Measurements from ENCODE around the gene GDI1.

Gene GDI1

DNA sequence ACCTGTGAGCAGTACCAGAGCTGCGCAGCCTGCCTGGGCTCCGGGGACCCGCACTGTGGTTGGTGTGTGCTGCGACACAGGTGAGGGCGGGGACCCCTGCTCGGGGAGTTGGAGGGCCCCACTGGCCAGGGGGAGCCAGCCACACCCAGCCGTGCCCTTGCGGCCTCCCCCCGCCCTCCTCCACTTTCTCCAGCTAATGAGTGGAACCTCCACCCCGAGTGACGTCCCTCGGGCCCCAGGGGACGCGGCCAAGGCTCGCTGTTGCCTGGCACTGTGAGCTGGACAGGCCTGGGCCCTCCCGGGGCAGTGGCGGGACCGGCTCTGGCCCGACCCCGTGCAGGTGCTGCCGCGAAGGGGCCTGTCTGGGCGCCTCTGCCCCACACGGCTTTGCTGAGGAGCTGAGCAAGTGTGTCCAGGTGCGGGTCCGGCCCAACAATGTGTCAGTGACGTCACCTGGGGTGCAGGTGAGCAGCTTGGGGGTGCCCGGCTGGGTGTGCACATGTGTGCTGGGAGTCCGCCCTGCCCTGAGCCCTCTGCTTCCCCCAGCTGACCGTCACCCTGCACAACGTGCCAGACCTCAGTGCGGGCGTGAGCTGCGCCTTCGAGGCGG lies 26.8 kb downstream of the GDI1 start:
- no peak for FAIRE-seq

DNA sequence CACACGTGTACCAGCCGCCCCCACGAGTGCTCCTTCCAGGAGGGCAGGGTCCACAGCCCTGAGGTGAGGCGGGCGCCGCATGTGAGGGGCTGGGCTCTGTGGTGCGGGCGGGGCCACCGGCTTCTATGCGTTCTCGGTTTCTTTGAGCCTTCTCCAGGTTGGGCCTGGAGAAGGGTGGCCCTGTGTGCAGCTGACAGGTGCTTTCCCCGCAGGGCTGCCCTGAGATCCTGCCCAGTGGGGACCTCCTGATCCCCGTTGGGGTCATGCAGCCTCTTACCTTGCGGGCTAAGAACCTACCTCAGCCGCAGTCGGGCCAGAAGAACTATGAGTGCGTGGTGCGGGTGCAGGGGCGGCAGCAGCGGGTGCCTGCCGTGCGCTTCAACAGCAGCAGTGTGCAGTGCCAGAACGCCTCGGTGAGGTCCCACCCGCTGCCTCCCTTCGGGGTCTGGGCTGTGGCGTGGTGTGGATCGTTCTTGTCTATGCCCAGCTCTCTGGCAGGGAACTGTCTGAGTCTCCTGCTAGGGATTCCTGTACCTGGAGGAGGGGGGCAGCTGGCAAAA lies 27.9 kb downstream of the GDI1 start:
- no peak for FAIRE-seq

DNA sequence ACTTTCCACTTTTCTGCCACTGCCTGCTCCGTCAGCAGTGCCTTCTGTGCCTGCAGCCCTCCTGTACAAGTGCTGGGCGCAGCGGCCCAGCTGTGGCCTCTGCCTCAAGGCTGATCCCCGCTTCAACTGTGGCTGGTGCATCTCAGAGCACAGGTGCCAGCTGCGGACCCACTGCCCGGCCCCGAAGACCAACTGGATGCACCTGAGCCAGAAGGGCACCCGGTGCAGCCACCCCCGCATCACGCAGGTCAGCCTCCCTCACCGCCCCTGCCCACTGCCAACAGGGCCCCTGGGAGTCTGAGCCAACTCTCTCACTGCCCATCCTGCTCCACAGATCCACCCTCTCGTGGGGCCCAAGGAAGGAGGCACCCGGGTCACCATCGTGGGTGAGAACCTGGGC lies 28.6 kb downstream of the GDI1 start:
- FAIRE-seq: no peak

DNA sequence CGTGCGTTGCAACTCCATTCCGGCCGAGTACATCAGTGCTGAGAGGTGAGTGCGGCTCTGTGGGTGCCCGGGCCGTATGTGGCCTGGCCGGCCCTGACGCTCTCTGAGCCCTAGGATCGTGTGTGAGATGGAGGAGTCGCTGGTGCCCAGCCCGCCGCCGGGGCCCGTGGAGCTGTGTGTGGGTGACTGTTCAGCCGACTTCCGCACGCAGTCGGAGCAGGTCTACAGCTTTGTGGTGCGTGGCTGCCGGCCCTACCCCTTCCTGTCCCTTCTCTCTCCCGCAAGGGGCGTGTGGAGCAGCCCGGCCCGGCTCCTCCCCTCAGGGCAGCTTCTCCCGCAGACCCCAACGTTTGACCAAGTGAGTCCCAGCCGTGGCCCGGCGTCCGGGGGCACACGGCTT lies 29.1 kb downstream of the GDI1 start:
- FAIRE-seq: no peak

DNA sequence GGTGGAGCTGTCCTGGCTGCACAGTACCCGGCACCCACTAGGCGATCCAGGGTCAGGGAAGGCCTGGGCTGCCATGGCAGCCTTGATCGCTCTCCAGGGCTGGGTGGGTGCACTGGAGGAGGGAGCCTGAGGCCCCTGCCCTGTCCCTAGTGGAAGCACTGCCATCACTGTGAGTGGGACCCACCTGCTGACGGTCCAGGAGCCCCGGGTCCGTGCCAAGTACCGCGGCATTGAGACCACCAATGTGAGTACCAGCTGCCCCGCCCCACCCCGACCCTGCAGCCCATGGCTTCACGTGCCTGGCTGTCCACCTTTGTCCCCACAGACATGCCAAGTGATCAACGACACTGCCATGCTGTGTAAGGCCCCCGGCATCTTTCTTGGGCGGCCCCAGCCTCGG lies 30.0 kb downstream of the GDI1 start:
- FAIRE-seq: no peak

DNA sequence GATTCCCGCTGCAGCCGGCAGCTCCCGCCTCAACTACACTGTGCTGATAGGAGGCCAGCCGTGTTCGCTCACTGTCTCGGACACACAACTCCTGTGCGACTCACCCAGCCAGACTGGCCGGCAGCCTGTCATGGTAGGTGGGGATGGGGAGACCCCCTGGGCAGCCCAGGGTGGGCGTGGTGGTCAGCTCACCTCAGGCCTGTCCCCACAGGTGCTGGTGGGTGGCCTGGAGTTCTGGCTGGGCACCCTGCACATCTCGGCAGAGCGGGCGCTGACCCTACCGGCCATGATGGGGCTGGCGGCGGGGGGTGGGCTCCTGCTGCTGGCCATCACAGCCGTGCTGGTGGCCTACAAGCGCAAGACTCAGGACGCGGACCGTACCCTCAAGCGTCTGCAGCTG lies 30.6 kb downstream of the GDI1 start:
- no peak for FAIRE-seq

DNA sequence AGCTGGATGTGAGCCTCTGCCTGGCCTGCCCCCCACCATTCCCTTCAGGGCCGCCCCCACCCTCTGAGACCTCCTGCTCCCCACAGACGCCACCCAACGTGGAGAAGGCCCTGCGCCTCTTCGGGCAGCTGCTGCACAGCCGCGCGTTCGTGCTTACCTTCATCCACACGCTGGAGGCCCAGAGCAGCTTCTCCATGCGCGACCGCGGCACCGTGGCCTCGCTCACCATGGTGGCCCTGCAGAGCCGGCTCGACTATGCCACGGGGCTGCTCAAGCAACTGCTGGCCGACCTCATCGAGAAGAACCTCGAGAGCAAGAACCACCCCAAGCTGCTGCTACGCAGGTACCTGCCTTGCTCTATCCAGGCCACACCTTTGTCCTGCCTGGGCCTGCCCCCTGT lies 31.3 kb downstream of the GDI1 start:
- FAIRE-seq: no peak

DNA sequence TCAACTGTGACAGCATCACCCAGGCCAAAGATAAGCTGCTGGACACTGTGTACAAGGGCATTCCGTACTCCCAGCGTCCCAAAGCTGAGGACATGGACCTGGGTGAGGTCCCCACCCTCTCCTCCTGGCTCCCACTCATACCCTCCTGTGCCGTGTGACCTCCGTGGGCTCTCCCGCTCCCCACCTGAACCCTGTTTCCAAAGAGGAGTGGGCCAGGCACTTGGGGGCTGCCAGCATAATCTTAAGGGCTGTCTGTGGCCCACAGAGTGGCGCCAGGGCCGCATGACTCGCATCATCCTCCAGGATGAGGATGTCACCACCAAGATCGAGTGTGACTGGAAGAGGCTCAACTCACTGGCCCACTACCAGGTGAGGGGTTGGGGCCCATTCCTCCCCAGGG lies 32.2 kb downstream of the GDI1 start:
- no peak for FAIRE-seq

DNA sequence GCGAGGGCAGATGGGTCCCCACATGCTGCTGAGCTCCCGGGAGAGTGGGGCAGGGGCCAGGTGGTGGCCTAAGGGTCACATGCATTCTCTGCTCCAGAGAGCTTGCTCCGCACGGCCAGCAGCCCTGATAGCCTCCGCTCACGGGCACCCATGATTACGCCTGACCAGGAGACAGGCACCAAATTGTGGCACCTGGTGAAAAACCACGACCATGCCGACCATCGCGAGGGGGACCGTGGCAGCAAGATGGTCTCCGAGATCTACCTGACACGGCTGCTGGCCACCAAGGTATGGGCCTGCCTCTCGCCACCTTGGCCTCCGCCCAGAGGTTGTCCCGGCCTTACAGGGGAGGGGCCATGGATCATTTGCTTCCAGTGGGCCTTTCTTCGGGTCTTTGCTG lies 32.9 kb downstream of the GDI1 start:
- FAIRE-seq: no peak

DNA sequence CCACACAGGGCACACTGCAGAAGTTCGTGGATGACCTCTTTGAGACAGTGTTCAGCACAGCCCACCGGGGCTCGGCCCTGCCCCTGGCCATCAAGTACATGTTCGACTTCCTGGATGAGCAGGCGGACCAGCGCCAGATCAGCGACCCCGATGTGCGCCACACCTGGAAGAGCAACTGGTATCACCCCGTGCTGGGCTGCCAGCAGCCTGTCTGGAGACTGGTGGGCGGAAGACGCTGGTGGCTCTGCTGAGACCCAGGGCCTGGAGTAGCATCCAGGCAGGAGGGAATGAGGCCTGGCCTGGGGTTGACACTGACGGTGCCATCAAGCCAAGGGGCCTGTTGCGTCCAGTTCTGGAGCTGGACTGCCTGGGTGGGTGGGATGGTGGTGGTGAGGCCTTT lies 33.5 kb downstream of the GDI1 start:
- FAIRE-seq: no peak

DNA sequence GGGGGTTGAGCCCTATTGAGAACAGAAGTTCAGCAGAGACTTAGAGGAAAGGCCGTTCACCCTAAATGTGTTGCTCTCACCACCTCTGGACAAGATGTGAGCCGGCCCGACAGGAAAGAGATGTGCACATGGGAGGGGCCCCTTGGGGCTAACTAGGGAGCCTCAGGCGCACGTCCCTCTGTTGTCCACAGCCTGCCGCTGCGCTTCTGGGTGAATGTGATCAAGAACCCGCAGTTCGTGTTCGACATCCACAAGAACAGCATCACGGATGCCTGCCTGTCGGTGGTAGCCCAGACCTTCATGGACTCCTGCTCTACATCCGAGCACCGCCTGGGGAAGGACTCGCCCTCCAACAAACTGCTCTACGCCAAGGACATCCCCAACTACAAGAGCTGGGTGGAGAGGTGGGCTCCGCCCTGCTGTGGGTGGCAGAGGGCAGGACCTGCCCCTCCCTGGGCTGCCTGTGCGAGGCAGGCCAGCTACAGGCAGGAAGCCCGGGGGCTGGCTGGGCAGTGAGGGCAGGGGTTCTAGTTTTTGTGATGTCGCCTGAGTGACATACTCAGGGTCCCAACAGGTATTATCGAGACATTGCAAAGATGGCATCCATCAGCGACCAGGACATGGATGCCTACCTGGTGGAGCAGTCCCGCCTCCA lies 34.1 kb downstream of the GDI1 start:
- no peak for FAIRE-seq

DNA sequence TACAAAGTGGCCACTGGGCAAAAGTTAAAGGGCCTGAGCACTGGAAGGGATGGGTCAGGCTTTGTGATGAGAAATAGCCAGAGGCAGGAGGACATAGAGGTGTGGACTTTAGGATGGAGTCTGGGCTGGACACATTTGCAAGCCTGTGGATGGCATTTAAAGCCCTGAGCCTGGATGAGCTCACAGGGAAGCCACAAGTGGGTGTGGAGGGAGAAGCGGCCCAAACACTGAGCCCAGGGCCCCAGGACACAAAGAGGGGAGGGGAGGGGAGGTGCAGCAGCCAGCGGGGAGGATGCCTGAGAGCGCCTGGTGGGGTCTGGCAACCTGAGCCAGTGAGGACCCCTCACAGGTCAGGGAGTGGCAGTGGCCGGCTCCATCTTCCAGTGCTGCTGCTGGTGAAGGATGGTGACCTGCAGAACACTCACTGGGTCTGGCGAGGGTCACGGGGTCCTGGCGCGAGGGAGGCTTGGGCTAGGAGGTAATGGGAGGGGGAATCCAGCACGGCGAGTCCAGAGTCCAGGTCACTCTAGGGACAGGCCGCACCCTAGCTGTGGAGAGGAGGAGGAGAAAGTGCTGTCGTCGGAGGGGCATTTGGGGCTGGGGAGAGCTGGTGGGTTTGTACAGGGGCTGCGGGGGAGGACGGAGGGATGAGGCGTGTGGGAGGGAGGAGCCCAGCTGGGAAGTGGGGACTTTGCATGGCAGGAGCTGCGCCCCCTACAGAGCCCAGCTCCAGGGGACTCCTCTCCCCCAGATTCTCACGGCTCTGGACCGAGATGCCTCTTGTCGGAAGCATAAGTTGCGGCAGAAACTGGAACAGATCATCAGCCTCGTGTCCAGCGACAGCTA lies 35.1 kb downstream of the GDI1 start:
- no peak for FAIRE-seq

DNA sequence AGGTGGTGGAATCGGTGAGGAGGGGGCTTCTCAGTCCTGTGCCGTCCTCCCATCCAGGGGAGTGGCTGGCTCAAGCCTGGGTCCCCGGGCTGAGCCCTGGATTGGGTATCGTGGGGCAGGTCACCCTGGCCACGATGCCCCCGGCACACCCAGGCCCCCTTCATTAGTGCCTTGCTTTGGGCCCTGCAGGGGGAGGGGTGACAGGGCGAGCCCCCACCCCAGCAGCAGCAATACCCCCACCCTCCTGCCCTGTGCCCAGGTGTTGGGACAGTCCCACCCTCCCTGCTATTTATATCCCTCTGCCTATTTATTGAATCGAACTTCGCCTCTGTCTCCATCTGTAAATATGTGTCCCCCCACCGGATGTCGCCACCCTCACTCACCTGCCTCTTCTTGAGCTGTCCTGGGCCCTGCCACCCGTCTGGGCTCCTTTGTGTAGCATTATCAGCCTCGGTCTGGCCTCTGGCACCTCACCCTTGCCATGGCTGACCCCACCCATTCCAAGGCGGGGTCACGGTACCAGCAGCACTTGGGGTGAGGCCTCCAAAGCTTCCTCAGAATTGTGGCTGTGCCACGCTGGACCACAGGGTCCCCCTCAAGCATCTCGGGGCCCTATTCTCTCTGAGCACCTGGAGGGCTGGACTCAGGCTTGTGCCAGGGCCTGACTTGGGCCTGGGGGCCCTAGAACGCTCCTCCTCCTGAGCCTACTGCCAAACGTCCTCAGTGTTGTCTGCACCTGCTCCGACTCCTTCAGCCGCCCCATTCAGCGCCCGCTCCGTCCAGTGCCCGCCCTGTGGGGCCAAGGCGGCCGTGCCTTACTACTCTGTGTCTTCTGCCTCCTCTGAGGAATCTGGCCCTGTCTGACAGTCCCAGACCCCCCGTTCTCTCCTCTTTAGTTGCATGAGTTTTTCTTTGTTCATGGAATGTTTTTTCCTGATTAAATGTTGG lies 36.0 kb downstream of the GDI1 start:
- no peak for FAIRE-seq

DNA sequence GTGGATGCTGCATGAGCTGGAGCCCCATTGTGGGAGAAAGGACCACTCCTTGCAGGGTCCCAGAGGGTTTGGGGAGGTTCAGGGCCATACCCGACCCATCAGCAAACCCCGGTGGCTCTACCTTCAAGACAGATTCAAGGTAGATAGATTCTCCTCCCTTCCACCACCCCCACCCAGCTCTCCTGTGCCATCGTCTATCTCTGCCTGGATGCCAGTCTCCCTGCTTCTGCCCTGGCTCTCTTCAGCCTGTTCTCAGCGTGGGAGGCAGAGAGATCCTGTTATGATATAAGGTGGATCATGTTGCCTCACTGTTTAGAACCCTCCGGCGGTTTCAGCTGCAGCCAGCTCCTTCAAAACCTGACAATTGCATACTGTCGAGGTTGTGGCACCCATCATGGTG lies 36.7 kb downstream of the GDI1 start:
- FAIRE-seq: no peak

DNA sequence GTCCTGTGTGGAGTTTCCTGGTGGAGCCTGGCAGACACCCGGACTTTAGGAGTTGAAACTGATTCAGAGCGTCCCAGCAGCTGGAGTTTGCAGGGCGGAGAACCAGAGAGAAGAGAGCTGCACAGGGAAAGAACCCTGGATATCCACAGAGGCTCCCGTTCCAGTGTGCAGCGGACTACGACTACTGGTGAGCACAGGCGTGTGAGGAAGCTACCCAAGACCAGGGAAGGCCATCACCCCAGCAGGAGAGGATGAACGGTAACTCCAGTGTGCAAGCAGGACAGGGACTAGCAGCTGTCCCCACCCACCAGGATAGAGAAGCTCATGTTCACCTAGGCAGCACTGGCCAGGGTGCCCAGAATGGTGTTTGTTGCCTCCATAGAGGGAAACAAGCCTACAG lies 39.9 kb downstream of the GDI1 start:
- FAIRE-seq: no peak

DNA sequence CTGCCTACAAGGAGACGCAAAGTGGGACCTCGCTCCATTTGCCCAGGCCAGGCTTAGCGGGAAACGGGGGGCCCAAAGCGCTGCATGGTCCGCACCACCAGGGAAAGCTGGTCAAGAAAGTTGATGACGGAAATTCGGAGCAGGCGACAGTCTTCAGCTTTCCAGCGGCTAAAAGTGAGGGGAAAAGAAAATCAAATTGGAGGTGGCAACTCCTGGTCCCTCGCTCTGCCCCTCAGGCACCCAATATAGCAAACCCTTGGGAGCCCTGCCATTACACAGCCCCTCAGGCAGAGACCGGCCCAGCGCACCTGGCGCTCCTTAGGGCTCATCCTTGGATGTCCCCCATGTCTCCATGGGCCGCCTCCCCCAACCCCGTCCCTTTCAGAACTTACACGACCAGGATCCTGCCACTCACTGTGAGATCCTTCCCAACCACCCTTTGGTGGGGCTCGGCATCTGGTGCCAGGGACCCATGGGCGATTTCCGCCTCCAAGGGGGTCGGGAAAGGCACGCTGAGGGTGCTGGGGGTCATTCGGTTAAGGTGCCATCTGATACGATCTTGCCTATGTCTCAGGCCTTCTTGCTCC lies 41.0 kb downstream of the GDI1 start:
- FAIRE-seq: no peak

DNA sequence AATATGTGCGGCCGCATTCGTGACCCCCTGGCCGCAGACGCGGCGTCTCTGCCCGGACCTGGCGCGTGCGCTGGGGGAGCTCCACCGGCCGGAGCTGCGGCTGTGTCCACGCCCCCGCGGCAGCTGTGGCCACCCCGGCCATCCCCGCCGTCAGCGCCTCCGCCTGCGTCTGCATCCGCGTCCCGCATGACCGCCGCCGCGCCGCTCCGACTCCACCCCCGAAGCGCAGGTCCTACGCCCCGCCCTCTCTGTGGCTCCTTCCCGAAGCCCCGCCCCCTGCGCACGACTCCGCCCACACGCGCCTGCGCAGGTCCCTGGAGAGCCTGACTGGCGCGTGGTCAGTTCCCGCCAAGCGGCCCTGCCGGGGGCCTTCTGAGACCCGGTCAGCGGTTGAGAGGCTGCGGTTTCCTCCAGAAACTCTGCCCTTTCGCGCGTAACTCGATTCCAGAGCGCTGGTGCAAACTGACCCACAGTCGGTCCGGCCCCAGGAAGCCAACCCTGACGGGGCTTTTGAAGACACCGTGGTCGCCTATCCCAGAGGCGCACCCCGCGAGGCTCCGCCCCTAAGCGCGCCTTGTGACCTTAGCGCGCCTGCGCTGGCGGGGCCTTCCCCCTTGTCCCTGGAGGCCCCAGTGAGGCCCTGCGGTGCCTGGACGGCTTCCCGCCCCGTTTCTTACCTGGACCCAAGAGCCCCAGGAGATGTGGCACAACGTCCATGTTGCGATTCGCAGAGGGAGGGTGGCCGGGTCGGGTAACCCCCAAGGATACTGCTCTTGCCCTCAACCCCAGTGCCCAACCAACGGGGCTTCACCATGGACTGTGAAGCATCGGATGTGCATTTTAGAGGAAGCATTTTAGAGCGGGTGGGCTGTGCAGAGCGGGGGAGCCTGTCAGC lies 42.0 kb downstream of the GDI1 start, which contains the start of gene LAGE3:
Gene LAGE3 (minus strand): TSS at position 554 of the 895 bp plus-strand sequence. CDS start 366 bp downstream, at position 188.
- no peak for FAIRE-seq

DNA sequence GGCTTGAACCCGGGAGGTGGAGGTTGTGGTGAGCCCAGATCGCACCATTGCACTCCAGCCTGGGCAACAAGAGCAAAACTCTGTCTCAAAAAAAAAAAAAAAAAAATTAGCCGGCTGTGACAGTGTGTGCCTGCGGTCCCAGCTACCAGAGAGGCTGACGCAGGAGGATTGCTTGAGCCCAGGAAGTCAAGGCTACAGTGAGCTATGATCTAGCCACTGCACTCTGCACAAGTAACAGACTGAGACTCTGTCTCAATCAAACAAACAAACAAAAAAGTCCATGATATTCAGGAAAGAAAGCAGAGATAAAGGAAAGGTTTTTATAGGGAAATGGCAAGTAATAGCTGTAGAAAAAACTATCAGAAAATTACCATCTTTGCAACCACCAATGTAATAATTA lies 44.2 kb downstream of the GDI1 start:
- no peak for FAIRE-seq

DNA sequence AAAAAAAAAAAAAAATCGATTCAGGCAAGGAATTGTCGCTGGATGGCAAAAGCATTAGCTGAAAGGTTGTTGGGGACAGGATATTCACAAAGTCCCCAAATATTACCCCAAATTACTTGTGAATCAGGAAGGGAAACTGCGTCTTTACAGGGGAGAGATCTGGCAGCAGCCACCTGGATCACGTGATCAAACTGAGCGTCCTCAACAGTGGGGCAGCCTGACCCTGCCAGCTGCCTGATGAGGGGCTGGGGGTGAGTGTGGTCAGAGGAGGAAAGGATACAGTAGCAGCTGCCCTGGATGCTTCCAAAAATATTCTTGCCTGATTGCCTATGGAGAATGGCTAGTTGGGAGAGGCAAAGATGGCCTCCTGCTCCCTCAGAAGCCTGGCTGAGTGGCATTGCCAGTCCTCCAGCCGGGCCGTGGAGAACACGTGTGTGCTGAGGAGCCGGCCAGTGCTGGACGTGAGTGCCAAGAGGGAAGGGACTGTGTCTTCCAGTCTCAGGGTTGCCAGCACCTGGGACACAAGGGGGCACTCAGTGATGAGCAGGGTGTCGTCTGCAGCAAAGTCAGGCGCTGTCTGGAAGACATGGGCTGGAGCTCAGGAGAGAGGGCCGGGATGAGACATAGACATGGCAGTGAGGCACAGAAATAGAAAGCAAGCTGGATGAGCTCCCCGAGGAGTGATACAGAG lies 45.1 kb downstream of the GDI1 start:
- no peak for FAIRE-seq

DNA sequence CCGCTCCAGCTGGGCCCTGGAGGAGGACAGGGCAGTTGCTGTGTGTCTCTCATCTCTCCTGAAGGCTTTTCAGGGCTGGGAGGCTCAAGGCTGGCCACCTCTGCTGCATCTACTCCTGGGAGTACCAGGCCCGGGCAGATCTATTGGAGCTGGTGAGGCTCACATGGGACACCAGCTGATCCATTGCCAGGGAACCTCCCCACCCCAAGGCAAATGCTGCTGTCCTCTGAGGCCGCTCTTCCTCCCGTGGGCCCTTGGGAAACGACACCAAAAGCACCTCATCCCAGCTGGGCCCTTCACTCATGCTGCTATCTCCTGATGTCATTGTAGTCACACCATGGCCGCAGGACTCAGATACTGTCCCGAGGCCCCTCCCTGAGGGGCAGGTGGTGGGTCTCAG lies 45.8 kb downstream of the GDI1 start:
- no peak for FAIRE-seq

DNA sequence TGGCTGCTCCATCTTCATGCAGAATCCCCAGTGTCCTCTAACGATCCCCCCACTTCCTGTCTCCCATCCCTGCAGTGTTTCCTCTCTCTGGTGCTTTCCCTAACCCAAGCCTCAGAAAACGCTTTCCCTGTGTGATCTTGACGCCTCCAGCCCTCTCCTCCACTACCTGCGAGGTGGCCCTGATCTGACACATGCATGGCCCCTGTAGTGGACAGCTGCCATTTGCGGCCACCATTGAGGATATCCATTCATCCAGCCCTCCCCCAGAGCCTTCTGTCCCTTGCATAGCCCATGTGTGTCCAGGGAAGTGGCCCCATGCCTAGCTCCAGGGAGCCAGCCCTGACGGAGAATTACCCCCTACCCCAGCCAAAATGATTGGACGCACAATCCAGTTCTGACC lies 46.4 kb downstream of the GDI1 start:
- no peak for FAIRE-seq
